Measurements from ENCODE around the gene MRM2.

MRM2 gene

GRCh38 chr7:2209961-2210323 lies 32.1 kb downstream of the MRM2 start:
- TF ChIP-seq CTCF (IDR thresholded peaks at IDR 0.05; ENCODE audit: control insufficient read depth, insufficient read depth, low read depth, low read length, missing control alignments) = no peak
- no peak for DNase-seq (ENCODE audit: low read depth)
- no peak overlapping the region for H3K4me3 ChIP-seq (ENCODE audit: control insufficient read depth, low read depth, low read length)

GRCh38 chr7:2209146-2209960 lies 32.7 kb downstream of the MRM2 start:
- no peak overlapping the region for H3K4me3 ChIP-seq (ENCODE audit: control insufficient read depth, low read depth, low read length)
- DNase-seq (ENCODE audit: low read depth) = peak; percentile 29
- TF ChIP-seq CTCF (IDR thresholded peaks at IDR 0.05; ENCODE audit: control insufficient read depth, insufficient read depth, low read depth, low read length, missing control alignments) = peak; percentile 97

- no peak for DNase-seq (ENCODE audit: low read depth)
- no peak overlapping the region for H3K4me3 ChIP-seq (ENCODE audit: control insufficient read depth, low read depth, low read length)
- TF ChIP-seq CTCF (IDR thresholded peaks at IDR 0.05; ENCODE audit: control insufficient read depth, insufficient read depth, low read depth, low read length, missing control alignments) = no peak
These were observed 33.3 kb downstream of the MRM2 start for GRCh38 chr7:2208712-2209111.

- no peak for TF ChIP-seq CTCF (IDR thresholded peaks at IDR 0.05; ENCODE audit: control insufficient read depth, insufficient read depth, low read depth, low read length, missing control alignments)
- DNase-seq (ENCODE audit: low read depth) = no peak
- no peak overlapping the region for H3K4me3 ChIP-seq (ENCODE audit: control insufficient read depth, low read depth, low read length)
These were observed 36.8 kb downstream of the MRM2 start for GRCh38 chr7:2205036-2205780.

GRCh38 chr7:2204446-2204845 lies 37.6 kb downstream of the MRM2 start:
- DNase-seq (ENCODE audit: low read depth) = no peak
- H3K4me3 ChIP-seq (ENCODE audit: control insufficient read depth, low read depth, low read length) = no peak overlapping the region
- TF ChIP-seq CTCF (IDR thresholded peaks at IDR 0.05; ENCODE audit: control insufficient read depth, insufficient read depth, low read depth, low read length, missing control alignments) = no peak

- no peak for TF ChIP-seq CTCF (IDR thresholded peaks at IDR 0.05; ENCODE audit: control insufficient read depth, insufficient read depth, low read depth, low read length, missing control alignments)
- DNase-seq (ENCODE audit: low read depth) = no peak
- no peak overlapping the region for H3K4me3 ChIP-seq (ENCODE audit: control insufficient read depth, low read depth, low read length)
These were observed 38.2 kb downstream of the MRM2 start for GRCh38 chr7:2203766-2204300.

All from AG09309 (cell line).